ENCODE measurements around the gene CHAT.

DNA sequence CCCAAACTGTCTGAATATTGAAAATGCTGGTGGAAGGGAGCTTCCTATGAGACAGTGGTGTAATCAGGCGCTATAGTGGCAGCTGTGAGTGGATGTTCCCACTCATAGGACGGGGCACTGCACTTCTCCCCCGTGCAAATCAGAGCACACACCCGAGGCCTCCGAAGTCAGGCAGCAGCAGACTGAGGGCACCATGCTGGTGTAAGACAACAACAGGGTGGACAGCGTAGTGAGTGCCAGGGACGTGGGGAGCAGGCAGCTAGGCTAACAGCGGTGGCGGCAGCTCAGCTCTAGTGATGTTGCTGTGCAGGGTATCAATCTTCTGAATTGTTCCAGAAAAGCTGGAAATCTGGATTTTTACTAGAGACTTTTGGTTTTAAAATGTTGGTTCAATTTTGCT, 84.8 kb downstream of the CHAT start:
- TF ChIP-seq, protein P1, sequence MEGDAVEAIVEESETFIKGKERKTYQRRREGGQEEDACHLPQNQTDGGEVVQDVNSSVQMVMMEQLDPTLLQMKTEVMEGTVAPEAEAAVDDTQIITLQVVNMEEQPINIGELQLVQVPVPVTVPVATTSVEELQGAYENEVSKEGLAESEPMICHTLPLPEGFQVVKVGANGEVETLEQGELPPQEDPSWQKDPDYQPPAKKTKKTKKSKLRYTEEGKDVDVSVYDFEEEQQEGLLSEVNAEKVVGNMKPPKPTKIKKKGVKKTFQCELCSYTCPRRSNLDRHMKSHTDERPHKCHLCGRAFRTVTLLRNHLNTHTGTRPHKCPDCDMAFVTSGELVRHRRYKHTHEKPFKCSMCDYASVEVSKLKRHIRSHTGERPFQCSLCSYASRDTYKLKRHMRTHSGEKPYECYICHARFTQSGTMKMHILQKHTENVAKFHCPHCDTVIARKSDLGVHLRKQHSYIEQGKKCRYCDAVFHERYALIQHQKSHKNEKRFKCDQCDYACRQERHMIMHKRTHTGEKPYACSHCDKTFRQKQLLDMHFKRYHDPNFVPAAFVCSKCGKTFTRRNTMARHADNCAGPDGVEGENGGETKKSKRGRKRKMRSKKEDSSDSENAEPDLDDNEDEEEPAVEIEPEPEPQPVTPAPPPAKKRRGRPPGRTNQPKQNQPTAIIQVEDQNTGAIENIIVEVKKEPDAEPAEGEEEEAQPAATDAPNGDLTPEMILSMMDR (IDR thresholded peaks at IDR 0.05) = no peak
- TF ChIP-seq EP300 (IDR thresholded peaks at IDR 0.05) (no peak), POLR2A (IDR thresholded peaks at IDR 0.05) (no peak)

All from ovary (tissue), 3 donors.